RWPE1 (cell line): ENCODE data around the gene CLINT1.

Experiments
- CTCF ChIA-PET: fragments of 350-600 bp; sonication (Branson Sonifier 250); formaldehyde crosslinking; extraction: SDS; loops from one replicate; lab custom pipeline; 2021; lab: Yijun Ruan, JAX
- POLR2A ChIA-PET: fragments of 400-600 bp; formaldehyde crosslinking; extraction: SDS; loops from one replicate; lab custom pipeline; 2020; ENCODE audit warnings: antibody characterized with exemption; ENCODE audit not compliant: low non-redundant PET; lab: Yijun Ruan, JAX
- DNase-seq: peaks from one replicate; pipeline ENCODE4 v3.0.0; 2012; ENCODE audit warnings: low spot score
- H3K27ac ChIP-seq: fragments of 450-650 bp; 2 replicates; pipeline ENCODE4 v1.5.1; 2017
- CTCF ChIP-seq: fragments of 450-650 bp; conservative IDR thresholded peaks from 2 replicates; pipeline ENCODE4 v1.5.1; 2017; ENCODE audit warnings: low read depth, mild to moderate bottlenecking

CLINT1 gene

GRCh38 chr5:157778121-157778805 is 80.7 kb downstream of the CLINT1 start:
- DNase-seq = peak; percentile 45
- ChIA-PET CTCF (interaction anchor here (0.6 to 1.4 kb wide), 2 partner anchors 115 to 1329 kb away, joined by 3 to 4 read pairs; no protein-coding TSS in a partner anchor), POLR2A (no interaction called here)
- no peak overlapping the region for H3K27ac ChIP-seq
- TF ChIP-seq CTCF = no peak

GRCh38 chr5:157772127-157772526 is 86.8 kb downstream of the CLINT1 start:
- TF ChIP-seq CTCF = no peak
- DNase-seq = no peak
- CTCF ChIA-PET = interaction anchor here (2.4 kb wide), 1 partner anchor 10 kb away, joined by 8 read pairs; no protein-coding TSS in a partner anchor
- POLR2A ChIA-PET = no interaction called here
- no peak overlapping the region for H3K27ac ChIP-seq

GRCh38 chr5:157770665-157771064 is 88.3 kb downstream of the CLINT1 start:
- ChIA-PET POLR2A (no interaction called here), CTCF (interaction anchor here (0.7 kb wide), 1 partner anchor 1336 kb away, joined by 3 read pairs; no protein-coding TSS in a partner anchor)
- DNase-seq = no peak
- no peak overlapping the region for H3K27ac ChIP-seq
- TF ChIP-seq CTCF = no peak

- ChIA-PET POLR2A (no interaction called here), CTCF (interaction anchor here (0.7 to 2.0 kb wide), 3 partner anchors 24 to 308 kb away, joined by 3 to 7 read pairs (median 4); partner anchors contain the start of gene LSM11)
- DNase-seq = no peak
- no peak for TF ChIP-seq CTCF
- H3K27ac ChIP-seq = peak overlapping the region; percentile 27; the same call in 1 of the 2 replicates
Measured at GRCh38 chr5:157767689-157768088, 91.3 kb downstream of the CLINT1 start.

GRCh38 chr5:157766902-157767301 is 92.0 kb downstream of the CLINT1 start:
- DNase-seq = no peak
- POLR2A ChIA-PET = no interaction called here
- TF ChIP-seq CTCF = no peak
- H3K27ac ChIP-seq = no peak overlapping the region
- CTCF ChIA-PET = no interaction called here

- DNase-seq = no peak
- ChIA-PET POLR2A (no interaction called here), CTCF (interaction anchor here (1.2 kb wide), 1 partner anchor 23 kb away, joined by 3 read pairs; no protein-coding TSS in a partner anchor)
- no peak for TF ChIP-seq CTCF
- no peak overlapping the region for H3K27ac ChIP-seq
Measured at GRCh38 chr5:157766442-157766841, 92.5 kb downstream of the CLINT1 start.
